Epithelial cell of prostate (primary cell): ENCODE results near the gene CLEC20A.

Experiments
- DNase-seq: peaks from one replicate; pipeline ENCODE4 v3.0.0-alpha.2; 2011; ENCODE audit warnings: low read depth, low spot score
- H3K27ac ChIP-seq: fragments of 450-650 bp; 2 replicates; pipeline ENCODE4 v1.5.1; 2017; ENCODE audit warnings: mild to moderate bottlenecking

The CLEC20A gene

GRCh38 chr1:178496410-178497135 is at the start of gene CLEC20A:
Gene CLEC20A (minus strand): TSS chr1:178496964. CDS start chr1:178496939, 25 bp downstream.
- DNase-seq = no peak

GRCh38 chr1:178544531-178544930 is 47.8 kb upstream of the CLEC20A start:
- no peak for DNase-seq
- H3K27ac ChIP-seq = no peak overlapping the region

More at GRCh38 chr1:178496410-178497135, at the start of gene CLEC20A:
- H3K27ac ChIP-seq = no peak within 1 kb of the TSS

GRCh38 chr1:178543290-178543607 is 46.5 kb upstream of the CLEC20A start:
- no peak for DNase-seq
- no peak overlapping the region for H3K27ac ChIP-seq

- peak overlapping the region; percentile 49 for H3K27ac ChIP-seq
Measured at GRCh38 chr1:178542554-178543289, 46.0 kb upstream of the CLEC20A start.

GRCh38 chr1:178541829-178542553 is 45.2 kb upstream of the CLEC20A start:
- H3K27ac ChIP-seq = peak overlapping the region; percentile 49
- no peak for DNase-seq

More at GRCh38 chr1:178542554-178543289, 46.0 kb upstream of the CLEC20A start:
- no peak for DNase-seq

GRCh38 chr1:178541379-178541778 is 44.6 kb upstream of the CLEC20A start:
- no peak overlapping the region for H3K27ac ChIP-seq
- DNase-seq = no peak

- DNase-seq = no peak
Measured at GRCh38 chr1:178540646-178541045, 43.9 kb upstream of the CLEC20A start.

GRCh38 chr1:178540204-178540603 is 43.4 kb upstream of the CLEC20A start:
- no peak for DNase-seq
- no peak overlapping the region for H3K27ac ChIP-seq

More at GRCh38 chr1:178540646-178541045, 43.9 kb upstream of the CLEC20A start:
- H3K27ac ChIP-seq = no peak overlapping the region

GRCh38 chr1:178539291-178539690 is 42.5 kb upstream of the CLEC20A start:
- no peak overlapping the region for H3K27ac ChIP-seq
- DNase-seq = no peak

GRCh38 chr1:178538192-178538916 is 41.6 kb upstream of the CLEC20A start:
- no peak for DNase-seq
- H3K27ac ChIP-seq = peak overlapping the region; percentile 88

- DNase-seq = no peak
- H3K27ac ChIP-seq = peak overlapping the region; percentile 88
Measured at GRCh38 chr1:178537382-178538090, 40.8 kb upstream of the CLEC20A start.

GRCh38 chr1:178536844-178537371 is 40.1 kb upstream of the CLEC20A start:
- H3K27ac ChIP-seq = peak overlapping the region; percentile 88

GRCh38 chr1:178536329-178536728 is 39.6 kb upstream of the CLEC20A start:
- no peak for DNase-seq
- peak overlapping the region; percentile 88 for H3K27ac ChIP-seq

More at GRCh38 chr1:178536844-178537371, 40.1 kb upstream of the CLEC20A start:
- DNase-seq = peak; percentile 64

- no peak for DNase-seq
- H3K27ac ChIP-seq = no peak overlapping the region
Measured at GRCh38 chr1:178534137-178534868, 37.5 kb upstream of the CLEC20A start.

- DNase-seq = no peak
Measured at GRCh38 chr1:178533121-178533946, 36.6 kb upstream of the CLEC20A start.

GRCh38 chr1:178532392-178532791 is 35.6 kb upstream of the CLEC20A start:
- DNase-seq = no peak
- no peak overlapping the region for H3K27ac ChIP-seq

More at GRCh38 chr1:178533121-178533946, 36.6 kb upstream of the CLEC20A start:
- no peak overlapping the region for H3K27ac ChIP-seq

GRCh38 chr1:178531887-178532286 is 35.1 kb upstream of the CLEC20A start:
- DNase-seq = no peak
- no peak overlapping the region for H3K27ac ChIP-seq

- no peak for DNase-seq
- H3K27ac ChIP-seq = peak overlapping the region; percentile 45
Measured at GRCh38 chr1:178530502-178530901, 33.7 kb upstream of the CLEC20A start.
